GM12892 (cell line): Measurements from ENCODE around the gene MESD.

Experiments used
- DNase-seq: peaks from one replicate; pipeline ENCODE4 v3.0.0; 2011; ENCODE audit not compliant: insufficient read length
- FAIRE-seq: peaks from 2 replicates; lab custom pipeline; 2011; peaks lifted over from hg19 to GRCh38; lab: Jason Lieb, UNC
- POLR2A ChIP-seq: IDR thresholded peaks from 2 replicates; pipeline ENCODE4 v1.6.1; 2011; ENCODE audit warnings: low read depth, low read length, control low read depth
- POLR2AphosphoS5 ChIP-seq: IDR thresholded peaks from 2 replicates; pipeline ENCODE4 v1.6.1; 2011; ENCODE audit warnings: low read depth, low read length, control low read depth
- TAF1 ChIP-seq: IDR thresholded peaks from 2 replicates; pipeline ENCODE4 v1.6.1; 2011; ENCODE audit warnings: low read depth, mild to moderate bottlenecking, control low read depth, low read length, borderline replicate concordance

Gene MESD

GRCh38 chr15:81013396-81013929, 23.8 kb upstream of the MESD start:
- no peak for FAIRE-seq
- no peak for DNase-seq

GRCh38 chr15:81012588-81012987, 23.0 kb upstream of the MESD start:
- no peak for FAIRE-seq
- DNase-seq: no peak
- TF ChIP-seq POLR2AphosphoS5: no peak
- TF ChIP-seq TAF1: no peak
- no peak for TF ChIP-seq POLR2A

More at GRCh38 chr15:81013396-81013929, 23.8 kb upstream of the MESD start:
- TF ChIP-seq TAF1 (no peak), POLR2A (no peak), POLR2AphosphoS5 (no peak)

- FAIRE-seq: no peak
Observed at GRCh38 chr15:81011593-81011992, 22.0 kb upstream of the MESD start.

GRCh38 chr15:81010086-81010485, 20.5 kb upstream of the MESD start:
- DNase-seq (no peak), FAIRE-seq (no peak)
- no peak for TF ChIP-seq POLR2AphosphoS5
- TF ChIP-seq POLR2A: no peak

More at GRCh38 chr15:81011593-81011992, 22.0 kb upstream of the MESD start:
- DNase-seq: no peak
- TF ChIP-seq POLR2AphosphoS5 (no peak), POLR2A (no peak), TAF1 (no peak)

GRCh38 chr15:81008312-81008711, 18.7 kb upstream of the MESD start:
- DNase-seq (no peak), FAIRE-seq (no peak)
- no peak for TF ChIP-seq POLR2A
- no peak for TF ChIP-seq POLR2AphosphoS5
- TF ChIP-seq TAF1: no peak

GRCh38 chr15:81007428-81008064, 17.9 kb upstream of the MESD start:
- FAIRE-seq (no peak), DNase-seq (no peak)
- TF ChIP-seq TAF1 (no peak), POLR2A (no peak)

GRCh38 chr15:81006124-81006523, 16.5 kb upstream of the MESD start:
- FAIRE-seq: no peak
- TF ChIP-seq POLR2AphosphoS5: no peak
- TF ChIP-seq POLR2A: no peak
- no peak for TF ChIP-seq TAF1

GRCh38 chr15:81003097-81003350, 13.4 kb upstream of the MESD start:
- TF ChIP-seq POLR2A (no peak), TAF1 (no peak), POLR2AphosphoS5 (no peak)
- no peak for DNase-seq
- no peak for FAIRE-seq

More at GRCh38 chr15:81006124-81006523, 16.5 kb upstream of the MESD start:
- DNase-seq: no peak

- FAIRE-seq: no peak
- no peak for DNase-seq
- TF ChIP-seq POLR2AphosphoS5: no peak
- no peak for TF ChIP-seq POLR2A
- no peak for TF ChIP-seq TAF1
Observed at GRCh38 chr15:81002331-81003096, 12.9 kb upstream of the MESD start.

- DNase-seq: peak; percentile 54
- TF ChIP-seq POLR2A: no peak
- TF ChIP-seq TAF1: no peak
- TF ChIP-seq POLR2AphosphoS5: no peak
- FAIRE-seq: no peak
Observed at GRCh38 chr15:81002009-81002330, 12.4 kb upstream of the MESD start.

GRCh38 chr15:81001152-81002008, 11.8 kb upstream of the MESD start:
- DNase-seq: peak; percentile 42
- TF ChIP-seq POLR2A: no peak; the same call in 1 of the 2 replicates
- TF ChIP-seq TAF1: no peak
- no peak for TF ChIP-seq POLR2AphosphoS5
- no peak for FAIRE-seq

- TF ChIP-seq TAF1 (no peak), POLR2A (peak; percentile 73; the same call in 1 of the 2 replicates), POLR2AphosphoS5 (peak; percentile 58)
- DNase-seq: peak; percentile 75
- peak; percentile 85 for FAIRE-seq
Observed at GRCh38 chr15:81000624-81001151, 11.1 kb upstream of the MESD start, which contains the start of gene TLNRD1. TSS of gene TLNRD1 (plus strand) at chr15:81000923. CDS start at chr15:81002272, 1,349 bp downstream.
